ENCODE results near the gene CCDC12. TPM values are rescaled to one million over a fixed set of nuclear protein-coding genes. Genes with fewer than 3 reads are reported as not detected.

CCDC12 gene
- total RNA-seq, 1 donor from 2014 or later, result 17.9 TPM

- H3K27ac Mint-ChIP-seq, result no peak overlapping the region
- H3K4me3 Mint-ChIP-seq, result peak overlapping the region; percentile 64
- no peak overlapping the region for H3K4me3 ChIP-seq
- H3K4me1 Mint-ChIP-seq, result peaks cover 4% of the 10 kb centered on the region
- peaks cover 3% of the 10 kb centered on the region for H3K4me1 ChIP-seq
- no peaks in the 10 kb centered on the region for H3K79me2 ChIP-seq (ENCODE audit: low read depth)
- no peaks in the 10 kb centered on the region for H3K27me3 Mint-ChIP-seq (ENCODE audit: insufficient read depth, low read depth)
- H2AFZ ChIP-seq (replicated peaks), result no peak overlapping the region
- H3F3A ChIP-seq (ENCODE audit: low read depth), result peaks cover 11% of the 10 kb centered on the region
- peaks cover 3% of the 10 kb centered on the region for H3K36me3 Mint-ChIP-seq
- H3K9me3 ChIP-seq (ENCODE audit: low read depth), result no peaks in the 10 kb centered on the region
- peak overlapping the region; percentile 72 for H3K4me2 ChIP-seq
- no peaks in the 10 kb centered on the region for H3K36me3 ChIP-seq
- no peak overlapping the region for H3K9ac ChIP-seq
- H3K27ac ChIP-seq, result no peak overlapping the region
- no peaks in the 10 kb centered on the region for H3K9me3 Mint-ChIP-seq
- no peaks in the 10 kb centered on the region for H4K20me1 ChIP-seq (ENCODE audit: low read depth)
- TF ChIP-seq CTCF (IDR thresholded peaks at IDR 0.05) (no peak), EZH2phosphoT487 (IDR thresholded peaks at IDR 0.05) (no peak), EZH2 (IDR thresholded peaks at IDR 0.05) (no peak)
- no peak for DNase-seq (ENCODE audit: low spot score)
- H3K27me3 ChIP-seq, result no peaks in the 10 kb centered on the region
These were observed 31.8 kb upstream of the CCDC12 start for GRCh38 chr3:47008234-47008796.

- Mint-ChIP-seq H3K9me3 (no peaks in the 10 kb centered on the region), H3K4me1 (peaks cover 4% of the 10 kb centered on the region), H3K27me3 (ENCODE audit: insufficient read depth, low read depth) (no peaks in the 10 kb centered on the region), H3K36me3 (peaks cover 3% of the 10 kb centered on the region), H3K27ac (no peak overlapping the region), H3K4me3 (no peak overlapping the region)
- peaks cover 3% of the 10 kb centered on the region for H3K4me1 ChIP-seq
- H3K27me3 ChIP-seq, result no peaks in the 10 kb centered on the region
- no peak for TF ChIP-seq EZH2phosphoT487 (IDR thresholded peaks at IDR 0.05)
- TF ChIP-seq EZH2 (IDR thresholded peaks at IDR 0.05), result no peak
- TF ChIP-seq CTCF (IDR thresholded peaks at IDR 0.05), result no peak
- no peaks in the 10 kb centered on the region for H3K9me3 ChIP-seq (ENCODE audit: low read depth)
- no peaks in the 10 kb centered on the region for H4K20me1 ChIP-seq (ENCODE audit: low read depth)
- no peak overlapping the region for H2AFZ ChIP-seq (replicated peaks)
- H3K4me2 ChIP-seq, result no peak overlapping the region
- DNase-seq (ENCODE audit: low spot score), result no peak
- H3K36me3 ChIP-seq, result no peaks in the 10 kb centered on the region
- H3K4me3 ChIP-seq, result no peak overlapping the region
- no peaks in the 10 kb centered on the region for H3K79me2 ChIP-seq (ENCODE audit: low read depth)
- H3K9ac ChIP-seq, result no peak overlapping the region
- H3K27ac ChIP-seq, result no peak overlapping the region
- peaks cover 11% of the 10 kb centered on the region for H3F3A ChIP-seq (ENCODE audit: low read depth)
These were observed 31.1 kb upstream of the CCDC12 start for GRCh38 chr3:47007482-47008233.

GRCh38 chr3:47007001-47007400, 30.5 kb upstream of the CCDC12 start:
- no peaks in the 10 kb centered on the region for H3K27me3 ChIP-seq
- H3K4me1 ChIP-seq, result peaks cover 3% of the 10 kb centered on the region
- H3K4me3 ChIP-seq, result no peak overlapping the region
- Mint-ChIP-seq H3K9me3 (no peaks in the 10 kb centered on the region), H3K4me1 (peaks cover 4% of the 10 kb centered on the region), H3K27me3 (ENCODE audit: insufficient read depth, low read depth) (no peaks in the 10 kb centered on the region), H3K36me3 (peaks cover 3% of the 10 kb centered on the region), H3K27ac (no peak overlapping the region), H3K4me3 (no peak overlapping the region)
- no peak overlapping the region for H3K27ac ChIP-seq
- no peak for TF ChIP-seq CTCF (IDR thresholded peaks at IDR 0.05)
- TF ChIP-seq EZH2 (IDR thresholded peaks at IDR 0.05), result no peak
- TF ChIP-seq EZH2phosphoT487 (IDR thresholded peaks at IDR 0.05), result no peak
- no peaks in the 10 kb centered on the region for H3K36me3 ChIP-seq
- H3K9ac ChIP-seq, result no peak overlapping the region
- no peak overlapping the region for H2AFZ ChIP-seq (replicated peaks)
- H3K79me2 ChIP-seq (ENCODE audit: low read depth), result no peaks in the 10 kb centered on the region
- no peaks in the 10 kb centered on the region for H4K20me1 ChIP-seq (ENCODE audit: low read depth)
- peaks cover 11% of the 10 kb centered on the region for H3F3A ChIP-seq (ENCODE audit: low read depth)
- no peak overlapping the region for H3K4me2 ChIP-seq
- no peaks in the 10 kb centered on the region for H3K9me3 ChIP-seq (ENCODE audit: low read depth)
- DNase-seq (ENCODE audit: low spot score), result no peak
